Endothelial cell of umbilical vein (primary cell): ENCODE measurements around the gene PPP1R9A. TPM values are rescaled to one million over a fixed set of nuclear protein-coding genes. Genes with fewer than 3 reads are reported as not detected.

ENCODE experiments used
- BruUV-seq: library from RNA; stranded (reverse); fragments of 400-500 nt; replicated peaks from 2 replicates; lab custom pipeline; 2021; lab: Mats Ljungman, UMichigan
- CTCF ChIA-PET: fragments of 300-600, 350-600 bp; sonication (Branson Sonifier 250); formaldehyde crosslinking; loops from one replicate; lab custom pipeline; 2021; ENCODE audit warnings: antibody characterized with exemption, inconsistent platforms; lab: Charles Lee
- POLR2A ChIA-PET: fragments of 300-600, 350-600 bp; sonication (Branson Sonifier 250); formaldehyde crosslinking; loops from one replicate; lab custom pipeline; 2021; ENCODE audit warnings: antibody characterized with exemption, inconsistent platforms; lab: Charles Lee
- DNase-seq: peaks from one replicate; pipeline ENCODE4 v3.0.0-alpha.2; 2011; ENCODE audit warnings: low read depth, low spot score
- FAIRE-seq: peaks from 2 replicates; lab custom pipeline; 2011; peaks lifted over from hg19 to GRCh38; lab: Jason Lieb, UNC
- H2AFZ ChIP-seq: 2 replicates; pipeline ENCODE4 v1.6.0; 2012; ENCODE audit warnings: low read depth, low read length, control low read depth, inconsistent platforms
- H3K27ac ChIP-seq: 2 replicates; pipeline ENCODE4 v1.5.1; 2011; ENCODE audit warnings: low read depth, mild to moderate bottlenecking, control low read depth, low read length, moderate library complexity; ENCODE audit not compliant: insufficient read depth
- H3K27me3 ChIP-seq, 2 experiments: 2 replicates each; pipeline versions ENCODE4 v1.6.0 to v1.6.1; 2011; ENCODE audit warnings: low read length in 2 of 2, mixed read lengths in 1 of 2; ENCODE audit not compliant: control insufficient read depth in 2 of 2, insufficient read depth in 2 of 2
- H3K36me3 ChIP-seq, 2 experiments: 2 replicates in 1 of 2; 3 replicates in 1 of 2; pipeline ENCODE4 v1.5.1; 2011; ENCODE audit warnings: low read length in 2 of 2, mild to moderate bottlenecking in 1 of 2, moderate library complexity in 1 of 2; ENCODE audit not compliant: control insufficient read depth in 2 of 2, insufficient read depth in 2 of 2; ENCODE audit errors: extremely low read depth in 1 of 2
- H3K4me1 ChIP-seq: 3 replicates; pipeline ENCODE4 v1.5.1; 2011; ENCODE audit warnings: mild to moderate bottlenecking, low read length; ENCODE audit not compliant: control insufficient read depth, insufficient read depth; ENCODE audit errors: extremely low read depth
- H3K4me2 ChIP-seq: 2 replicates; pipeline ENCODE4 v1.6.1; 2011; ENCODE audit warnings: low read length, control low read depth, mixed read lengths; ENCODE audit not compliant: insufficient read depth
- H3K4me3 ChIP-seq, 3 experiments: fragments of 200-600 bp in 1 of 3; sonication (generic), shearing (Covaris generic) in 1 of 3; replicated peaks in 1 of 3; 2 replicates each; pipeline ENCODE4 v1.5.1; 2011 to 2016; ENCODE audit warnings: control low read depth in 3 of 3, low read length in 3 of 3, mild to moderate bottlenecking in 2 of 3, inconsistent platforms in 1 of 3, low read depth in 1 of 3, moderate library complexity in 1 of 3; ENCODE audit not compliant: insufficient read depth in 1 of 3
- H3K79me2 ChIP-seq: 2 replicates; pipeline ENCODE4 v1.6.0; 2012; ENCODE audit warnings: low read length, inconsistent platforms; ENCODE audit not compliant: control insufficient read depth, insufficient read depth
- H3K9ac ChIP-seq: replicated peaks from 2 replicates; pipeline ENCODE3; 2011; ENCODE audit warnings: low read length, control low read depth; ENCODE audit not compliant: insufficient read depth; ENCODE audit errors: extremely low read depth
- H3K9me1 ChIP-seq: replicated peaks from 3 replicates; pipeline ENCODE4 v1.6.0; 2011; ENCODE audit warnings: mild to moderate bottlenecking, low read length; ENCODE audit not compliant: control insufficient read depth, insufficient read depth; ENCODE audit errors: extremely low read depth
- H3K9me3 ChIP-seq: replicated peaks from 2 replicates; pipeline ENCODE4 v1.5.1; 2012; ENCODE audit warnings: low read length, inconsistent platforms; ENCODE audit not compliant: control insufficient read depth, insufficient read depth
- H4K20me1 ChIP-seq: replicated peaks from 2 replicates; pipeline ENCODE3; 2011; ENCODE audit warnings: mild to moderate bottlenecking, low read length; ENCODE audit not compliant: control insufficient read depth, insufficient read depth; ENCODE audit errors: extremely low read depth
- CTCF ChIP-seq, 2 donors: IDR thresholded peaks; 1 replicate in 1 of 2; 2 replicates in 1 of 2; pipeline ENCODE4 v1.5.1; 2011; ENCODE audit warnings: low read length in 2 of 2, mild to moderate bottlenecking in 2 of 2, moderate library complexity in 2 of 2, control low read depth in 1 of 2, inconsistent platforms in 1 of 2, low read depth in 1 of 2; ENCODE audit not compliant: insufficient read depth in 1 of 2; ENCODE audit errors: extremely low read depth in 1 of 2
- EZH2 ChIP-seq: IDR thresholded peaks from 2 replicates; pipeline ENCODE4 v1.6.1; 2012; ENCODE audit warnings: borderline replicate concordance, low read depth, mild to moderate bottlenecking, moderate library complexity, low read length, inconsistent platforms; ENCODE audit not compliant: severe bottlenecking
- FOS ChIP-seq: IDR thresholded peaks from 2 replicates; pipeline ENCODE4 v1.6.1; 2011; ENCODE audit warnings: mild to moderate bottlenecking, low read length, moderate library complexity, borderline replicate concordance; ENCODE audit not compliant: insufficient read depth
- GATA2 ChIP-seq: IDR thresholded peaks from 2 replicates; pipeline ENCODE4 v1.7.0; 2011; ENCODE audit warnings: low read depth, mild to moderate bottlenecking, moderate library complexity, mixed read lengths, low read length; ENCODE audit not compliant: insufficient read length, insufficient read depth
- JUN ChIP-seq: IDR thresholded peaks from 2 replicates; pipeline ENCODE4 v1.6.1; 2011; ENCODE audit warnings: borderline replicate concordance, low read depth; ENCODE audit not compliant: insufficient read length, insufficient read depth
- MAX ChIP-seq: IDR thresholded peaks from 2 replicates; pipeline ENCODE4 v1.6.1; 2011; ENCODE audit not compliant: insufficient read depth, insufficient read length
- MYC ChIP-seq: IDR thresholded peaks from one replicate; pipeline ENCODE4 v1.6.1; 2011; ENCODE audit warnings: mild to moderate bottlenecking, low read depth, low read length
- POLR2A ChIP-seq: IDR thresholded peaks from 2 replicates; pipeline ENCODE4 v1.6.1; 2012; ENCODE audit warnings: low read depth, mild to moderate bottlenecking, control low read depth, low read length
- POLR2AphosphoS5 ChIP-seq: IDR thresholded peaks from 2 replicates; pipeline ENCODE4 v1.6.1; 2012; ENCODE audit warnings: low read depth, mild to moderate bottlenecking, control low read depth, low read length, moderate library complexity; ENCODE audit not compliant: insufficient read depth
- dilution Hi-C: fragments of 300-500 bp; cut with MboI; formaldehyde crosslinking; loops from one replicate; pipeline ENCODE4 v1.15.0; 2019; ENCODE audit warnings: low sequenced_read_pairs; ENCODE audit not compliant: extremely low pct_ligation_motif_present
- intact Hi-C: fragments of 100-400 bp; cut with micrococcal nuclease; formaldehyde crosslinking; loops from one replicate; pipeline ENCODE4 v1.10.0; 2022
- polyA plus RNA-seq, 4 experiments: library from polyadenylated mRNA; depleted of rRNA in 3 of 4; stranded (reverse) in 3 of 4; unstranded in 1 of 4; fragments of >200 nt; gene quantifications; 2 replicates each; pipeline versions ENCODE4 v1.2.1 to v1.2.3, GENCODE V29; 2011 to 2012; ENCODE audit warnings: missing spikeins in 1 of 4
- total RNA-seq: library from RNA; stranded (reverse); gene quantifications from 2 replicates; pipeline ENCODE4 v1.2.3, GENCODE V29; 2021

Gene PPP1R9A
- total and polyA plus RNA-seq, 2 donors (not counting 3 experiments of a cell fraction or from before 2014, with no cell fraction given), result 0.50 to 3.0 TPM

- Histone ChIP-seq H3K27me3 (no peaks in the 10 kb centered on the region), H3K9me1 (no peaks in the 10 kb centered on the region), H2AFZ (no peak overlapping the region), H3K9me3 (no peaks in the 10 kb centered on the region), H4K20me1 (no peaks in the 10 kb centered on the region), H3K4me3 (no peak overlapping the region), H3K4me2 (no peak overlapping the region), H3K36me3 (no peaks in the 10 kb centered on the region), H3K27ac (no peak overlapping the region), H3K79me2 (no peaks in the 10 kb centered on the region), H3K4me1 (peaks cover 8% of the 10 kb centered on the region), H3K9ac (no peak overlapping the region)
- DNase-seq (no peak), FAIRE-seq (no peak)
- CTCF ChIA-PET, result no interaction called here
- POLR2A ChIA-PET, result no interaction called here
- intact Hi-C loops, result no loop called here
- TF ChIP-seq JUN (no peak), MYC (no peak), FOS (no peak), EZH2 (no peak), POLR2A (no peak), GATA2 (no peak), CTCF (IDR thresholded peaks at IDR 0.05; ENCODE audit: extremely low read depth in 1 of 2, insufficient read depth in 1 of 2, low read depth in 1 of 2, low read length in 2 of 2) (no peak), MAX (no peak), POLR2AphosphoS5 (no peak)
- no TSS peak for BruUV-seq
- dilution Hi-C loops, result no loop called here
These were observed 14.5 kb downstream of the PPP1R9A start for GRCh38 chr7:94921911-94922310.
